Keratinocyte (primary cell): Measurements from ENCODE around the gene KNOP1. TPM values are rescaled to one million over a fixed set of nuclear protein-coding genes. Genes with fewer than 3 reads are reported as not detected.

Experiments used
- DNase-seq: peaks from one replicate; pipeline ENCODE4 v3.0.0-alpha.2; 2011; ENCODE audit warnings: low read depth, missing footprints, low spot score
- FAIRE-seq: peaks from 2 replicates; lab custom pipeline; 2011; peaks lifted over from hg19 to GRCh38; lab: Jason Lieb, UNC
- H2AFZ ChIP-seq: 2 replicates; pipeline ENCODE4 v1.6.0; 2012; ENCODE audit warnings: low read length, control low read depth, inconsistent platforms; ENCODE audit not compliant: control insufficient read depth
- H3K27ac ChIP-seq: 2 replicates; pipeline ENCODE4 v1.5.1; 2011; ENCODE audit warnings: low read length; ENCODE audit not compliant: control insufficient read depth, insufficient read depth
- H3K27me3 ChIP-seq: 3 replicates; pipeline ENCODE4 v1.6.0; 2011; ENCODE audit warnings: low read length; ENCODE audit not compliant: control insufficient read depth, insufficient read depth; ENCODE audit errors: extremely low read depth
- H3K36me3 ChIP-seq, 2 experiments: 2 replicates in 1 of 2; 3 replicates in 1 of 2; pipeline ENCODE4 v1.5.1; 2011; ENCODE audit warnings: low read length in 2 of 2, mild to moderate bottlenecking in 1 of 2; ENCODE audit not compliant: control insufficient read depth in 2 of 2, insufficient read depth in 2 of 2; ENCODE audit errors: extremely low read depth in 1 of 2
- H3K4me1 ChIP-seq: 3 replicates; pipeline ENCODE4 v1.5.1; 2011; ENCODE audit warnings: low read length; ENCODE audit not compliant: control insufficient read depth, insufficient read depth; ENCODE audit errors: extremely low read depth
- H3K4me2 ChIP-seq: 3 replicates; pipeline ENCODE4 v1.6.0; 2011; ENCODE audit warnings: low read depth, low read length; ENCODE audit not compliant: control insufficient read depth, insufficient read depth; ENCODE audit errors: extremely low read depth
- H3K4me3 ChIP-seq, 3 experiments: fragments of 200-600 bp in 1 of 3; sonication (generic) in 1 of 3; 2 replicates in 2 of 3; 3 replicates in 1 of 3; pipeline ENCODE4 v1.5.1; 2011 to 2016; ENCODE audit warnings: low read length in 3 of 3, mild to moderate bottlenecking in 3 of 3, control low read depth in 2 of 3, inconsistent platforms in 1 of 3, low read depth in 1 of 3, mixed read lengths in 1 of 3, mixed run types in 1 of 3, moderate library complexity in 1 of 3; ENCODE audit not compliant: control insufficient read depth in 2 of 3, insufficient read depth in 2 of 3; ENCODE audit errors: extremely low read depth in 1 of 3
- H3K79me2 ChIP-seq: 2 replicates; pipeline ENCODE4 v1.6.0; 2012; ENCODE audit warnings: low read length; ENCODE audit not compliant: control insufficient read depth, insufficient read depth
- H3K9ac ChIP-seq: 3 replicates; pipeline ENCODE4 v1.6.0; 2011; ENCODE audit warnings: low read length; ENCODE audit not compliant: control insufficient read depth, insufficient read depth; ENCODE audit errors: extremely low read depth
- H3K9me1 ChIP-seq: 3 replicates; pipeline ENCODE4 v1.6.0; 2011; ENCODE audit warnings: low read length; ENCODE audit not compliant: control insufficient read depth, insufficient read depth; ENCODE audit errors: extremely low read depth
- H3K9me3 ChIP-seq: 2 replicates; pipeline ENCODE4 v1.5.1; 2012; ENCODE audit warnings: low read depth, low read length; ENCODE audit not compliant: control insufficient read depth
- H4K20me1 ChIP-seq: 3 replicates; pipeline ENCODE4 v1.6.0; 2011; ENCODE audit warnings: low read length; ENCODE audit not compliant: control insufficient read depth, insufficient read depth; ENCODE audit errors: extremely low read depth
- CTCF ChIP-seq, 3 experiments: IDR thresholded peaks in 1 of 3; conservative IDR thresholded peaks in 1 of 3; optimal IDR thresholded peaks in 1 of 3; 2 replicates in 2 of 3; 3 replicates in 1 of 3; pipeline versions ENCODE3 to v1.5.1; 2011; ENCODE audit warnings: low read length in 3 of 3, mild to moderate bottlenecking in 3 of 3, moderate library complexity in 2 of 3, control low read depth in 1 of 3, inconsistent platforms in 1 of 3; ENCODE audit not compliant: insufficient read depth in 2 of 3; ENCODE audit errors: extremely low read depth in 1 of 3
- EZH2 ChIP-seq: IDR thresholded peaks from one replicate; pipeline ENCODE4 v1.6.1; 2012; ENCODE audit warnings: inconsistent platforms, mild to moderate bottlenecking, low read length, moderate library complexity
- dilution Hi-C: fragments of 300-500 bp; cut with MboI; formaldehyde crosslinking; loops from one replicate; pipeline ENCODE4 v1.7.0; 2020; ENCODE audit warnings: low sequenced_read_pairs; ENCODE audit not compliant: extremely low pct_ligation_motif_present
- polyA plus RNA-seq, 5 experiments: library from polyadenylated mRNA; depleted of rRNA in 3 of 5; stranded (reverse) in 3 of 5; stranded (forward) in 1 of 5; unstranded in 1 of 5; fragments of >200 nt; gene quantifications; 1 replicate in 1 of 5; 2 replicates in 3 of 5; 3 replicates in 1 of 5; pipeline versions ENCODE4 v1.2.1 to v1.2.3, GENCODE V29; 2011 to 2012; ENCODE audit warnings: missing spikeins in 2 of 5, low read depth in 1 of 5, low replicate concordance in 1 of 5

KNOP1 gene
- polyA plus RNA-seq, 1 donor (not counting 4 experiments of a cell fraction or from before 2014, with no cell fraction given): 19.8 TPM

GRCh38 chr16:19660432-19660831 lies 57.6 kb downstream of the KNOP1 start:
- Histone ChIP-seq H3K4me2 (no peak overlapping the region), H2AFZ (no peak overlapping the region), H3K9ac (no peak overlapping the region), H3K79me2 (no peaks in the 10 kb centered on the region), H3K4me1 (no peaks in the 10 kb centered on the region), H3K4me3 (no peak overlapping the region), H3K27me3 (no peaks in the 10 kb centered on the region), H3K36me3 (peaks cover 0 to 2% of the 10 kb centered on the region in 2 experiments), H4K20me1 (no peaks in the 10 kb centered on the region), H3K9me1 (no peaks in the 10 kb centered on the region), H3K27ac (no peak overlapping the region), H3K9me3 (no peaks in the 10 kb centered on the region)
- dilution Hi-C loops: no loop called here
- DNase-seq (no peak), FAIRE-seq (no peak)
- TF ChIP-seq CTCF (optimal IDR thresholded peaks at IDR 0.05 in 1 of 3, IDR thresholded peaks at IDR 0.05 in 1 of 3, conservative IDR thresholded peaks at IDR 0.05 in 1 of 3; ENCODE audit: extremely low read depth in 1 of 3, insufficient read depth in 2 of 3, low read length in 3 of 3) (no peak), EZH2 (no peak)

- Histone ChIP-seq H3K27ac (no peak overlapping the region), H3K36me3 (peaks cover 0 to 2% of the 10 kb centered on the region in 2 experiments), H3K9me1 (no peaks in the 10 kb centered on the region), H3K4me3 (no peak overlapping the region), H3K27me3 (no peaks in the 10 kb centered on the region), H2AFZ (no peak overlapping the region), H3K4me1 (no peaks in the 10 kb centered on the region), H3K9me3 (no peaks in the 10 kb centered on the region), H3K9ac (no peak overlapping the region), H4K20me1 (no peaks in the 10 kb centered on the region), H3K79me2 (no peaks in the 10 kb centered on the region), H3K4me2 (no peak overlapping the region)
- DNase-seq (no peak), FAIRE-seq (no peak)
- peak in 1 of 3 experiments; percentile 14 for TF ChIP-seq CTCF (optimal IDR thresholded peaks at IDR 0.05 in 1 of 3, IDR thresholded peaks at IDR 0.05 in 1 of 3, conservative IDR thresholded peaks at IDR 0.05 in 1 of 3; ENCODE audit: extremely low read depth in 1 of 3, insufficient read depth in 2 of 3, low read length in 3 of 3)
- no peak for TF ChIP-seq EZH2
- dilution Hi-C loops: no loop called here
Measured at GRCh38 chr16:19659554-19659953, 58.5 kb downstream of the KNOP1 start.
